ENCODE results near the gene ALPL. TPM values are rescaled to one million over a fixed set of nuclear protein-coding genes. Genes with fewer than 3 reads are reported as not detected.

ALPL gene
- total RNA-seq, 6 donors from 2014 or later: 72.3 to 327 (median 182) TPM

DNA sequence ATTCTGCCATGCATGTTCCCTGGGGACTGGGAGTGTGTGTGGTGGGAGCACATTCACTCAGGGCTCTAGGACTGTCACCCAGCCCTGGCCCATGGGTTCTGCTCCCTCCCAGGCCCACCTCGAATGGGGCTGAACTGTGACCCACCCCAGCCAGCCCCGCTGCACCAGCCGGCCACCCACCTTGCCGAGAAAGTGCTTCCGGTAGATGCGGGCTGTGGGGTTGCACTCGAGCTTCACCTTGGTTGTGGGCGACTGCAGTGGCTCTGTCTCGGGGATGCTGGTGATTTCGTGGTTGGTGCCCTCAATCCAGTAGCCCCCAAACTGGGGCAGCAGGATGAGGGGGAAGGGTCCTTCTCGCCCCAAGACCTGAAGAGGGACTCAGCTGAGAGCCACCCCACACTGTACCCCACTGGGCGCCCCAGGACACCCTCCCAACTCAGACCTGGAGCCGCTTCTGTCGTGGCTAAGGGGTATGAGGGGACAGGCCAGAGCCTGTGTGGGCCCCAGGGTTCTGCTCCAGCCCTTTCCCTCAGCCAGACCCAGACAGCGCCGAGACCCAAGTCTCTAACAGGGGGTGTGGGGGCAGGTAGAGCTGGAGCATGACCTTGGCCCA lies 108.0 kb downstream of the ALPL start:
- Histone ChIP-seq H3K36me3 (peaks cover 0 to 8% (median 0%) of the 10 kb centered on the region in 4 donors), H3K4me3 (no peak overlapping the region), H3K9me3 (no peaks in the 10 kb centered on the region), H3K27me3 (peaks cover 0 to 4% (median 2%) of the 10 kb centered on the region in 4 donors), H3K27ac (no peak overlapping the region), H3K4me1 (peaks cover 4 to 19% (median 8%) of the 10 kb centered on the region in 4 donors)
- WGBS, 2 donors: 87 to 90% methylated on average over 3 to 11 of the region's 16 CpGs
- DNase-seq (no peak), ATAC-seq (ENCODE audit: low FRiP score in 2 of 2) (no peak)
- TF ChIP-seq EP300 (IDR thresholded peaks at IDR 0.05) (no peak), POLR2AphosphoS5 (IDR thresholded peaks at IDR 0.05) (no peak), POLR2A (IDR thresholded peaks at IDR 0.05) (no peak)
- TF ChIP-seq, protein P1, sequence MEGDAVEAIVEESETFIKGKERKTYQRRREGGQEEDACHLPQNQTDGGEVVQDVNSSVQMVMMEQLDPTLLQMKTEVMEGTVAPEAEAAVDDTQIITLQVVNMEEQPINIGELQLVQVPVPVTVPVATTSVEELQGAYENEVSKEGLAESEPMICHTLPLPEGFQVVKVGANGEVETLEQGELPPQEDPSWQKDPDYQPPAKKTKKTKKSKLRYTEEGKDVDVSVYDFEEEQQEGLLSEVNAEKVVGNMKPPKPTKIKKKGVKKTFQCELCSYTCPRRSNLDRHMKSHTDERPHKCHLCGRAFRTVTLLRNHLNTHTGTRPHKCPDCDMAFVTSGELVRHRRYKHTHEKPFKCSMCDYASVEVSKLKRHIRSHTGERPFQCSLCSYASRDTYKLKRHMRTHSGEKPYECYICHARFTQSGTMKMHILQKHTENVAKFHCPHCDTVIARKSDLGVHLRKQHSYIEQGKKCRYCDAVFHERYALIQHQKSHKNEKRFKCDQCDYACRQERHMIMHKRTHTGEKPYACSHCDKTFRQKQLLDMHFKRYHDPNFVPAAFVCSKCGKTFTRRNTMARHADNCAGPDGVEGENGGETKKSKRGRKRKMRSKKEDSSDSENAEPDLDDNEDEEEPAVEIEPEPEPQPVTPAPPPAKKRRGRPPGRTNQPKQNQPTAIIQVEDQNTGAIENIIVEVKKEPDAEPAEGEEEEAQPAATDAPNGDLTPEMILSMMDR (IDR thresholded peaks at IDR 0.05): no peak

DNA sequence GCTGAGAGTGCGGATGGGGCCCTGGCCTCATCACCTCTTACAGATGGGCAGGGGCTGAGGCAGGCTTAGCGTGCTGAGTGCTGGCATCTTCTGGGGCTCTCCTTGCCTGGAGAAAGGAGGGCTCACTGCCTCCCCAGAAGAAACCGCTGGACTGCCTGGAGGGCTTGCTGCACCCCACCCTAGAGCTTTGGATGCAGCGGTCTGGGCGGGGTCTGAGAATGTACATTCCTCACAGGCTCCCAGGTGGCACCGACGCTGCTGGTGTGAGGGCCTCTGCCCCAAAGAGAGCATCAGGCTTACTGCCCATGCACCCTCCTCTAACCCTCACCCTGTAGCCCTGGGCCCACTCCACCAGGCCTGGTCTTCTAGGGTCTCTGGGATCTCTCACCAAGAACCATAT lies 108.8 kb downstream of the ALPL start:
- Histone ChIP-seq H3K4me1 (peaks cover 4 to 24% (median 11%) of the 10 kb centered on the region in 4 donors), H3K36me3 (no peaks in the 10 kb centered on the region), H3K4me3 (no peak overlapping the region), H3K27me3 (peaks cover 0 to 4% (median 2%) of the 10 kb centered on the region in 4 donors), H3K27ac (no peak overlapping the region), H3K9me3 (no peaks in the 10 kb centered on the region)
- WGBS, 2 donors: 90% methylated on average over 4 of the region's 7 CpGs; no CpG with 5 or more reads in 1 of the 2 donors
- TF ChIP-seq POLR2A (IDR thresholded peaks at IDR 0.05): no peak
- no peak for TF ChIP-seq EP300 (IDR thresholded peaks at IDR 0.05)
- no peak for TF ChIP-seq POLR2AphosphoS5 (IDR thresholded peaks at IDR 0.05)
- TF ChIP-seq, protein P1 (IDR thresholded peaks at IDR 0.05): no peak
- DNase-seq: no peak
- no peak for ATAC-seq (ENCODE audit: low FRiP score in 2 of 2)

DNA sequence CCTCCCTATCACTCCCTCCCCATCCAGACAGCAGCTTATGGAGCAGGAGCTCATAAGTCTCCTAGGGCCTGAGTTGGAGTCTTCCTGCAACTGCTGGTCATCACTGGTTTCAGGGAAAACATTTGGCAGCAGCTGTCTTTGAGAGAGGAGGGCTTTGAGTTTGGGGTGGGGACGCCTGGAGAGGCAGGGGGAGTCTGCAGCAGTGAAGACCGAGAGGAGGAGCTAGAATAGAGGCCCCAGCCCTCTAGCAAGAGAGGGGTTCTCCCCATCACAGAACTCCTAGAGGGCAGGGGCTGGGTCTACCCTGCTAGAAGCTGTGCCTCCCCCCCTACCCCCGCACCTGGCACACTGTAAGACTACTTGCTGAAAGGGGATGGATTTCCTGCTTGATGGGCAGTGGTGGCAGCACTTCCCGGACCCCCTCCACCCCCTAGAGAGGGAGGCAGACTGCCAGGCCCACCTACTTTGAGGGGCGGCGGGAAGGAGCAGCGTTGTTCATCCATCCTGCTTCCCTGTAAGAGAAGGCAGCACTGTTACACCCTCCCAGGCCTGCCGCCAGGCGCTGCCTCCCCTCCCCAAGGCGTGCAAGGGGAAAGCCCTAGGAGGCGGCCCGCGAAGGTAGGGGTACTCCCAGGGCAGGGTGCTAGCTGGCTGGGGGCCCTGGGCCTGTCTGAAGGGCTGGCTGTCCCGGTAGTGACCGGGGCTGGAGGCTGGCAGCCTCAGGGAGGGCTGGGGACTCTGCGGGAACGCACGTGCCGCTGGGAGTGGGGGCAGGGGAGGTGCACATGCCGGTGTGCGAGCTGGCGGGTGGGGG lies 109.5 kb downstream of the ALPL start:
- no peaks in the 10 kb centered on the region for H3K9me3 ChIP-seq
- no peak for DNase-seq
- WGBS, 2 donors: 22 to 29% methylated on average over 14 to 21 of the region's 22 CpGs
- peaks cover 0 to 4% (median 2%) of the 10 kb centered on the region in 4 donors for H3K27me3 ChIP-seq
- no peak overlapping the region for H3K27ac ChIP-seq
- no peak overlapping the region for H3K4me3 ChIP-seq
- peaks cover 4 to 29% (median 17%) of the 10 kb centered on the region in 4 donors for H3K4me1 ChIP-seq
- ATAC-seq (ENCODE audit: low FRiP score in 2 of 2): no peak
- no peaks in the 10 kb centered on the region for H3K36me3 ChIP-seq
- TF ChIP-seq POLR2AphosphoS5 (IDR thresholded peaks at IDR 0.05) (no peak), POLR2A (IDR thresholded peaks at IDR 0.05) (no peak), EP300 (IDR thresholded peaks at IDR 0.05) (no peak)
- TF ChIP-seq, protein P1 (IDR thresholded peaks at IDR 0.05): no peak

DNA sequence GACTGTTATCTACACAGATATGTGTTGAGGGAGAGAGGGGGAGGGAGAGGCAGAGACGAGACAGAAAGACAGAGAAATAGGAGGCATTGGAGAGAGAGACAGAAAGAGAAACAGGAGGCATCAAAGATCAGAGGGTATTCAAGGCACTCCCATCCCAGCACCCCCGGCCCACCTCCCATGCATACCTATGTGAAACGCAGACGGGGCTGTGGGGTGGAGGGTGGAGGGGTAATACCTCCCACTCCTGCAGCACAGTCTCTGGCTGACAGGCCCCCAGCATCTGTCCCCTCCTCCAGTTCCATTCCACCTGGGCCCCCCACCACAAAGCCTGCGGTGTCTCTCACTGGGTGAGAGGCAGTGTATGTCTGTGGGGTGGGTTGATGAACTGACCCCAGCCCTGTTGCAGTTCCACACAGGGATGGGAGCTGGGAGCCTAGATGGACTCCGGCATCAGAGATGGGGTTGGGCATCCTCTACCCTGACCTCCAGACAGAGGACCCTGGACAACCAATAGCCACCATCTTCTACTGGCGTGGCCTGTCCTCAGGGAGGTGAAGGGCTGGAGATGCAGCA lies 110.2 kb downstream of the ALPL start:
- no peak overlapping the region for H3K27ac ChIP-seq
- no peaks in the 10 kb centered on the region for H3K9me3 ChIP-seq
- H3K27me3 ChIP-seq: peaks cover 0 to 4% (median 2%) of the 10 kb centered on the region in 4 donors
- TF ChIP-seq POLR2AphosphoS5 (IDR thresholded peaks at IDR 0.05) (no peak), POLR2A (IDR thresholded peaks at IDR 0.05) (no peak), EP300 (IDR thresholded peaks at IDR 0.05) (no peak)
- TF ChIP-seq, protein P1 (IDR thresholded peaks at IDR 0.05): no peak
- 38 to 65% methylated on average over 5 to 7 of the region's 7 CpGs for WGBS, 2 donors
- no peak for ATAC-seq (ENCODE audit: low FRiP score in 2 of 2)
- peaks cover 4 to 36% (median 21%) of the 10 kb centered on the region in 4 donors for H3K4me1 ChIP-seq
- H3K36me3 ChIP-seq: no peaks in the 10 kb centered on the region
- no peak overlapping the region for H3K4me3 ChIP-seq
- no peak for DNase-seq

All from upper lobe of left lung (tissue), 6 donors.